ENCODE results near the gene USP32.

DNA sequence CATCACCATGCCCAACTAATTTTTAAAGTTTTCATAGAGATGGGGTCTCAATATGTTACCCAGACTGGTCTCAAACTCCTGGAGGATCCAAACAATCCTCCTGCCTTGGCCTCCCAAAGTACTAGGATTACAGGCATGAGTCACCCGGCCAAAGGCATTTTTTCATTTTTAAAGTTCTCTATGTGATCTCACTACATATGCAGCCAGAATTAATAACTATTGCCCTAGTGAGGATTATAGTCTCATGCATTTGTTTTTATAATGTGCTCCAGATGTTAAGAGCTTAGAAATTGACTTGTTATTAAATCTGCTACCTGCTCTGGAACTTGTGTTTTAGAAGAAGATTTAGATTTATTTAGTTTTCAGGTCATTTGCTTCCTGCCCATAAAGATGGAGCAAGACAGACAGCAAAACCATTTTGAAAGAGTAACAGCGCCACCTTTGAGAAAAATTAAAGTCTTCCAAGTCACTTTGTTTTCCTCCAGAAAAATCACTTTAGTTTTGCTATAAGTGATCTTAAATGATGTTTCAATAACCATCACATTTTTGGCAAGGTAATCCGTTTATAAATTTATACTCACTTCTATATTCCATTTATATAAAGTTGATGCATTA, 162.6 kb downstream of the USP32 start:
- no peak for TF ChIP-seq POLR2A (IDR thresholded peaks at IDR 0.05)
- TF ChIP-seq, protein P1, sequence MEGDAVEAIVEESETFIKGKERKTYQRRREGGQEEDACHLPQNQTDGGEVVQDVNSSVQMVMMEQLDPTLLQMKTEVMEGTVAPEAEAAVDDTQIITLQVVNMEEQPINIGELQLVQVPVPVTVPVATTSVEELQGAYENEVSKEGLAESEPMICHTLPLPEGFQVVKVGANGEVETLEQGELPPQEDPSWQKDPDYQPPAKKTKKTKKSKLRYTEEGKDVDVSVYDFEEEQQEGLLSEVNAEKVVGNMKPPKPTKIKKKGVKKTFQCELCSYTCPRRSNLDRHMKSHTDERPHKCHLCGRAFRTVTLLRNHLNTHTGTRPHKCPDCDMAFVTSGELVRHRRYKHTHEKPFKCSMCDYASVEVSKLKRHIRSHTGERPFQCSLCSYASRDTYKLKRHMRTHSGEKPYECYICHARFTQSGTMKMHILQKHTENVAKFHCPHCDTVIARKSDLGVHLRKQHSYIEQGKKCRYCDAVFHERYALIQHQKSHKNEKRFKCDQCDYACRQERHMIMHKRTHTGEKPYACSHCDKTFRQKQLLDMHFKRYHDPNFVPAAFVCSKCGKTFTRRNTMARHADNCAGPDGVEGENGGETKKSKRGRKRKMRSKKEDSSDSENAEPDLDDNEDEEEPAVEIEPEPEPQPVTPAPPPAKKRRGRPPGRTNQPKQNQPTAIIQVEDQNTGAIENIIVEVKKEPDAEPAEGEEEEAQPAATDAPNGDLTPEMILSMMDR (IDR thresholded peaks at IDR 0.05), result no peak

Measured in right lobe of liver (tissue), 4 donors.